Testis (tissue), 2 donors: Measurements from ENCODE around the gene WFDC10B.

Experiments used
- CTCF ChIP-seq, 3 experiments: fragments of 450-650 bp in 2 of 3; fragments of 200-600 bp in 1 of 3; sonication (generic) in 1 of 3; IDR thresholded peaks; one replicate each; pipeline ENCODE4 v1.5.1; 2016 to 2019; ENCODE audit warnings: antibody characterized with exemption in 3 of 3, mild to moderate bottlenecking in 2 of 3, moderate library complexity in 1 of 3
- POLR2A ChIP-seq: fragments of 450-650 bp; IDR thresholded peaks from one replicate; pipeline ENCODE4 v1.6.1; 2017; ENCODE audit warnings: antibody characterized with exemption, mild to moderate bottlenecking, moderate library complexity

DNA sequence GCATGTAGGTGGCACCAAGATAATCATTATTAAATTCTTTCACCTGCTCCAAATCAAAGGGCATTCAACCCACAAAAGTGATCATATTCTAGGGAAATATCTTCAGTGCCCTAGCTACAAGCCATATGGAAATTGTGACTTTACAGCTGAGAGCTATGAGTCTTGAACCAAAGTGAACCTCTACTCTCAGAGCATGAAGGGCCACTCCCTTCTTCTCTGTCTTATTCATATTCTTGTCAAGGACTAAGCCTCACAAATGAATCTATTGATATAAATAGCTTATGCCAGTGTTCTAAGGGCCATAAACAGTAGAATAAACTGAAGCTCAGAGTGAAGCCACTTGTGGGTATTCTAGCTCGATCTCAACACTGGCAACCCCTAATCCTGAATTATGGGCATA is 46.9 kb upstream of the WFDC10B start:
- TF ChIP-seq CTCF (IDR thresholded peaks at IDR 0.05) = no peak
- no peak for TF ChIP-seq POLR2A
